Measurements from ENCODE around the gene CDK14.

The CDK14 gene

DNA sequence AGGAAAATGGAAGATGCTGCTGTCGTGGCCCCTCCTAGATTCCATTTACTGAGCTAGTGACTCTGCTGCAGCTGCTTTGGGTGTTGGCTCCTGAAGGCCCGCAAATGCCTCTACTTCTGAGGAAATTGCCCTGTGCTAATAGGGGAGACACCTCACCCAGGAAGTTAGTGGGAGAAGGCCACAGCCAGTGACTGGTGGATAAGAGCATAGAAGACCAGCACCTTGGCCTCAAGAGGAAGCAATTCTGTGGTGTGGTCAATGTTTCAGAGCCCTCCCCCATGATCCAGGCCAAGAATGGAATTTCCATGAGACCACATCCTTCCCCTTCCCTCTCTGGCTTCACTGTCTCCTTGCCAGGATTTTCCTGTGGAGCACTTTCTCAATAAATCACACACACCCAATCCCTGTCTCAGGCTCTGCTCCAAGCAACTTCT is 643.1 kb downstream of the CDK14 start:
- TF ChIP-seq RAD21 (IDR thresholded peaks at IDR 0.05; ENCODE audit: low read depth) (no peak), TAF1 (IDR thresholded peaks at IDR 0.05; ENCODE audit: low read depth) (no peak), TCF12 (IDR thresholded peaks at IDR 0.05; ENCODE audit: low read depth) (no peak), CEBPB (IDR thresholded peaks at IDR 0.05) (no peak), CREB1 (IDR thresholded peaks at IDR 0.05; ENCODE audit: low read depth) (no peak), NFIC (IDR thresholded peaks at IDR 0.05) (no peak), EP300 (IDR thresholded peaks at IDR 0.05; ENCODE audit: borderline replicate concordance) (no peak), ZBTB7A (IDR thresholded peaks at IDR 0.05; ENCODE audit: low read depth) (no peak), FOXM1 (IDR thresholded peaks at IDR 0.05; ENCODE audit: borderline replicate concordance, low read depth) (no peak), YY1 (IDR thresholded peaks at IDR 0.05; ENCODE audit: low read depth) (no peak), EGR1 (IDR thresholded peaks at IDR 0.05) (no peak), TEAD4 (IDR thresholded peaks at IDR 0.05) (no peak)
- TF ChIP-seq, protein P1, sequence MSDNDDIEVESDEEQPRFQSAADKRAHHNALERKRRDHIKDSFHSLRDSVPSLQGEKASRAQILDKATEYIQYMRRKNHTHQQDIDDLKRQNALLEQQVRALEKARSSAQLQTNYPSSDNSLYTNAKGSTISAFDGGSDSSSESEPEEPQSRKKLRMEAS (IDR thresholded peaks at IDR 0.05) = no peak
- TF ChIP-seq, protein P2, sequence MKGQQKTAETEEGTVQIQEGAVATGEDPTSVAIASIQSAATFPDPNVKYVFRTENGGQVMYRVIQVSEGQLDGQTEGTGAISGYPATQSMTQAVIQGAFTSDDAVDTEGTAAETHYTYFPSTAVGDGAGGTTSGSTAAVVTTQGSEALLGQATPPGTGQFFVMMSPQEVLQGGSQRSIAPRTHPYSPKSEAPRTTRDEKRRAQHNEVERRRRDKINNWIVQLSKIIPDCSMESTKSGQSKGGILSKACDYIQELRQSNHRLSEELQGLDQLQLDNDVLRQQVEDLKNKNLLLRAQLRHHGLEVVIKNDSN (IDR thresholded peaks at IDR 0.05) = no peak
- TF ChIP-seq, protein P3, sequence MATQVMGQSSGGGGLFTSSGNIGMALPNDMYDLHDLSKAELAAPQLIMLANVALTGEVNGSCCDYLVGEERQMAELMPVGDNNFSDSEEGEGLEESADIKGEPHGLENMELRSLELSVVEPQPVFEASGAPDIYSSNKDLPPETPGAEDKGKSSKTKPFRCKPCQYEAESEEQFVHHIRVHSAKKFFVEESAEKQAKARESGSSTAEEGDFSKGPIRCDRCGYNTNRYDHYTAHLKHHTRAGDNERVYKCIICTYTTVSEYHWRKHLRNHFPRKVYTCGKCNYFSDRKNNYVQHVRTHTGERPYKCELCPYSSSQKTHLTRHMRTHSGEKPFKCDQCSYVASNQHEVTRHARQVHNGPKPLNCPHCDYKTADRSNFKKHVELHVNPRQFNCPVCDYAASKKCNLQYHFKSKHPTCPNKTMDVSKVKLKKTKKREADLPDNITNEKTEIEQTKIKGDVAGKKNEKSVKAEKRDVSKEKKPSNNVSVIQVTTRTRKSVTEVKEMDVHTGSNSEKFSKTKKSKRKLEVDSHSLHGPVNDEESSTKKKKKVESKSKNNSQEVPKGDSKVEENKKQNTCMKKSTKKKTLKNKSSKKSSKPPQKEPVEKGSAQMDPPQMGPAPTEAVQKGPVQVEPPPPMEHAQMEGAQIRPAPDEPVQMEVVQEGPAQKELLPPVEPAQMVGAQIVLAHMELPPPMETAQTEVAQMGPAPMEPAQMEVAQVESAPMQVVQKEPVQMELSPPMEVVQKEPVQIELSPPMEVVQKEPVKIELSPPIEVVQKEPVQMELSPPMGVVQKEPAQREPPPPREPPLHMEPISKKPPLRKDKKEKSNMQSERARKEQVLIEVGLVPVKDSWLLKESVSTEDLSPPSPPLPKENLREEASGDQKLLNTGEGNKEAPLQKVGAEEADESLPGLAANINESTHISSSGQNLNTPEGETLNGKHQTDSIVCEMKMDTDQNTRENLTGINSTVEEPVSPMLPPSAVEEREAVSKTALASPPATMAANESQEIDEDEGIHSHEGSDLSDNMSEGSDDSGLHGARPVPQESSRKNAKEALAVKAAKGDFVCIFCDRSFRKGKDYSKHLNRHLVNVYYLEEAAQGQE (IDR thresholded peaks at IDR 0.05; ENCODE audit: low read depth) = no peak

DNA sequence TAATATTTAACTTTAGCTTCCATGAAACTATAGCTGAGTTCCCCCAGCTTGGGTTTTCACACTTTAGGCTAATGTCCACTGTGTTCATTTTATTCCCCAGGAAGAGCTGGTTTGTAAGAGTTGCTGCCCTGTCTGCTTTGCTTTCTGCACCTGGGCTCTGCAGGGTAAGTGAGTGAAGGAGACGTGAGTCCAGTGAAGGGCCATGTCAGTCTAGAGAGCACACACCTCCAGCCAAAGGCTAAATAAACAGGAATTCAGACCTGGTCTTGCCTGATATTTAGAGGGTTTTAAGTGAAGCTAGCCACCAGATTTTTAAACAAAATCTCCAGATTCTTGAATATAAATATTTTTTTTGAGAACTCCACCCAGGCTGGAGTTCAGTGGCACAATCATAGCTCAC is 643.7 kb downstream of the CDK14 start:
- no peak for TF ChIP-seq CEBPB (IDR thresholded peaks at IDR 0.05)
- TF ChIP-seq, protein P2 (IDR thresholded peaks at IDR 0.05) = no peak
- TF ChIP-seq TCF12 (IDR thresholded peaks at IDR 0.05; ENCODE audit: low read depth) = no peak

DNA sequence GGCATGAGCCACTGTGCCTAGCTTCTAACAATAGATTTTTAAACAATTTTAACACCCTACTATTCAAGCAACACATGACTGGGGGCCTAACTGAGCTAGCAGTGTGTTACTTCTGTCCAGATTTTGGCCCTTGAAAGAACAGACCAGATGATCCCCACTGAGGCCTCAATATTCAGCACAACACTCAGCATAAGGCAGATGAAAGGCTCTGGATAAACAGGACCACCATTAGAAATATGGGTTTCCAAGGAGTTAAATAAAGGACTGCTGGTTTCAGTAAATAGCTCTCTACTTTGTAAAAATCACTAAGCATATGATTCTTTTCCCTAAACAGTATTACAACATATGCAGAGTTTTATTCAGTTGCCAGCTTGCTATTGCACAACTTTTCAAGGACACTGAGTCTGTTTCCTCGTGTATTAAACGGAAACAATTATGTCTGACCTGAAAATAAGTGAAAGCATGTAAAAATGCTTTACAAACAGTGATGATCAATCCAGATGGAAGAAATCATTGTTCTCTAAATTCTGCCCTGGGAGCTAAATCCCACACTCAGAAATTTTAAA is 644.3 kb downstream of the CDK14 start:
- TF ChIP-seq FOXM1 (IDR thresholded peaks at IDR 0.05; ENCODE audit: borderline replicate concordance, low read depth) = no peak

DNA sequence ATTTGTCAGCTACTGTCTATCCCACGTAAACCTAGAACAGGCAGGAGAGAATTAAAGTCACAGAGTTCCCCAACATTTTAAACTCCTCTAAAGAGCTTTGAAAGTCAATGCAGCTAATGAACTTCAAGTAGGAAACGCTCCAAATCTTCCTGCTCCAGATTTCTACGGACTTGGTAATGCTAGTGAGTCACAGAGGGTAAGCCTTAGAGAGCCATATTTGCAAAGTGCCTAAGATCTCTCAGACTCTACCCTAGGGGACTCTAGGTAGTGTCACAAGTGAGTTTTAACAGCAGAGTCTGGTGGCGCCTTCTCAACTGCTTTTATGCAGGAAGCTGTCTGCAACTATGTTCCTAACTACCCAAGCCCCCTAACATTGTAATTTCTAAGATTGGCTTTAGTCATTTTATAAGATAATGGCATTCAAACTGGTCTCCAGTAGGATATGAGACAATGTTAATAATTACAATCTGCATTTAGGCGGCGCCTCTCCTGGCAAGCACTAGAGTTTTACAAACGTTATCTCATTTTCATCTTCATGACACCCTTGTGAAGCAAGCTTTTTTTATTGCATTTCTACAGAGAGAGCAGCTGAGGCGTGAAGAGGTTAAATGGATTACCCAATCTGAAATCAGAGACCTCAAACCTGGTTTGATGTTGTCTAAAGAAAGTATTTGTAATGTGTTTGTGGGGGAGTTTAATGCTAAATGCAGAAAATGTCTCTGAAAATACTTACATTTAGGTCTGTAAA is 646.1 kb downstream of the CDK14 start:
- TF ChIP-seq RAD21 (IDR thresholded peaks at IDR 0.05; ENCODE audit: low read depth) = no peak
- TF ChIP-seq CEBPB (IDR thresholded peaks at IDR 0.05) = peak; percentile 64
- no peak for TF ChIP-seq YY1 (IDR thresholded peaks at IDR 0.05; ENCODE audit: low read depth)
- 0 out of 2 replicates have a peak, but pooled peaks have one; percentile 2 for TF ChIP-seq NFIC (IDR thresholded peaks at IDR 0.05)

DNA sequence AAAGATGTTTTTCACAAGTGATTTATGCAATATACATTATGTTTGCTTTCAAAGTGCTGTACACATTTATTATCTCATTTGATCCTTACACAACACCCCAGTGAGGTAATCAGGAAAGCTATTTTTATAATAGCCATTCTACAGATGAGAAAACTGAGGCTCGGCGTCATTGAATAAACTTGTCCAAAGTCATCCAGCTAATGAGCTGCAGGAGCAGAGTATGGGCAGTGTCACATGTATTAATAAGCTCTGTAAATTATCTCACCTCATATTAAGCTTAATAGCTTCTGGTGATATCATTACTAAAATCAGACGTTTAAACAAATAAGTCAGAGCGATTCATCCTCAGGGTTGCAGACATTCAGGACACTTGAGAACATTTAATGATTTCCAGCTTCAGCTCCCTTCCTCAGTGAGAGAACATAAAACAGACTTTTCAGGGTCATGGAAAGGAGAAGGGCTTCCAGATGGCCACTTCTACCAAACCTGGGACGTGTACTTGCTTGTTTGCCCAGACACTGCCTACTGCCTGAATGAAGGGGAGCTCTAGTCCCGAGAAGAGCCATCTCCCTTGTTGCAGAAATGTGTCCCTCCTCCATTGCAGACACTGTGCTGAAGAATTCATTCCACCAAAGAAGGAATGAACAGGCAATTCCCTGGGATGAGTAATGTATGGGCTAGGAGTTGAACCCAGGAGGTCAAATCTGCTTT is 647.6 kb downstream of the CDK14 start:
- TF ChIP-seq YY1 (IDR thresholded peaks at IDR 0.05; ENCODE audit: low read depth) (no peak), FOXM1 (IDR thresholded peaks at IDR 0.05; ENCODE audit: borderline replicate concordance, low read depth) (no peak), ZBTB7A (IDR thresholded peaks at IDR 0.05; ENCODE audit: low read depth) (no peak), CEBPB (IDR thresholded peaks at IDR 0.05) (no peak), RAD21 (IDR thresholded peaks at IDR 0.05; ENCODE audit: low read depth) (no peak)
- TF ChIP-seq, protein P1 (IDR thresholded peaks at IDR 0.05) = no peak
- TF ChIP-seq, protein P3 (IDR thresholded peaks at IDR 0.05; ENCODE audit: low read depth) = no peak

DNA sequence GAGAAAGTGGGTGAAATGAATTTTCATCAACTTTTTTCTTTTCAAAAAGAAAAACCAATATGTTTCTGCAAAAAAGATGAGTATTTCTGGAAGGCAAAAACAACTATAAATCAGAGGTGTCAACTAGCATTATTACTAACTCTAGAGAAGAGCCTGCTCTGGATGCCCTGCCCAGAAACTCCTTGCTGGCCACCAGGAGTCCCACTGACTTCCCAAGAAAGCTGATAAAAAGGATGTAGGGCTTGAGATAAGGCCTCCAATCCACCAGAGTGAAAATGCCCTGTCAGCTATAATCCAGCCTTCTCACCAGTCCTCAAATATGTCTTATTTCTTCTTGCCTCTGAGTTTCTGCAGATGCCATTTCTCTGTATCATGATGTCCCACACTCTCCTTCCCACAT is 651.4 kb downstream of the CDK14 start:
- TF ChIP-seq EP300 (IDR thresholded peaks at IDR 0.05; ENCODE audit: borderline replicate concordance) (no peak), CREB1 (IDR thresholded peaks at IDR 0.05; ENCODE audit: low read depth) (no peak)
